ENCODE measurements around the gene GART.

GRCh38 chr21:33512481-33512880, 29.4 kb downstream of the GART start:
- TF ChIP-seq CTCF (IDR thresholded peaks at IDR 0.05; ENCODE audit: low read length) (no peak), EZH2 (IDR thresholded peaks at IDR 0.05; ENCODE audit: borderline replicate concordance, low read length) (no peak)
